IMR-90 (cell line): Measurements from ENCODE around the gene PRDM15.

Source experiments
- BHLHE40 ChIP-seq: fragments of 150-350 bp; IDR thresholded peaks from 2 replicates; pipeline ENCODE4 v1.6.1; 2016; ENCODE audit warnings: mild to moderate bottlenecking, low read depth, low read length
- CHD1 ChIP-seq: IDR thresholded peaks from 2 replicates; pipeline ENCODE4 v1.6.1; 2012; ENCODE audit warnings: low read depth, low read length, improper control_type of control experiment
- ELK1 ChIP-seq: fragments of 150-350 bp; IDR thresholded peaks from 2 replicates; pipeline ENCODE4 v1.6.1; 2016; ENCODE audit warnings: low read depth, mild to moderate bottlenecking, low read length, moderate library complexity, borderline replicate concordance
- MAFK ChIP-seq: IDR thresholded peaks from 2 replicates; pipeline ENCODE4 v1.6.1; 2012; ENCODE audit warnings: low read depth, low read length, improper control_type of control experiment
- MAZ ChIP-seq: IDR thresholded peaks from 2 replicates; pipeline ENCODE4 v1.6.1; 2012; ENCODE audit warnings: low read depth, mild to moderate bottlenecking, low read length, improper control_type of control experiment, moderate library complexity, borderline replicate concordance
- POLR2A ChIP-seq: IDR thresholded peaks from 2 replicates; pipeline ENCODE4 v1.6.1; 2012; ENCODE audit warnings: mild to moderate bottlenecking, low read depth, low read length
- RAD21 ChIP-seq: IDR thresholded peaks from 2 replicates; pipeline ENCODE4 v1.6.1; 2012; ENCODE audit warnings: low read length, improper control_type of control experiment
- RCOR1 ChIP-seq: IDR thresholded peaks from 2 replicates; pipeline ENCODE4 v1.6.1; 2012; ENCODE audit warnings: mild to moderate bottlenecking, low read length, improper control_type of control experiment; ENCODE audit not compliant: insufficient replicate concordance
- SMC3 ChIP-seq: fragments of 150-350 bp; IDR thresholded peaks from 2 replicates; pipeline ENCODE4 v1.6.1; 2016; ENCODE audit warnings: low read depth, mild to moderate bottlenecking, antibody characterized with exemption, low read length, moderate library complexity
- USF2 ChIP-seq: fragments of 150-350 bp; IDR thresholded peaks from 2 replicates; pipeline ENCODE4 v1.6.1; 2017; ENCODE audit warnings: mild to moderate bottlenecking, antibody characterized with exemption, low read length, low read depth
- TF ChIP-seq, protein P1 (sequence below): conservative IDR thresholded peaks from 2 replicates; pipeline ENCODE4 v1.5.1; 2012; ENCODE audit warnings: mild to moderate bottlenecking, low read depth, low read length, improper control_type of control experiment

DNA sequence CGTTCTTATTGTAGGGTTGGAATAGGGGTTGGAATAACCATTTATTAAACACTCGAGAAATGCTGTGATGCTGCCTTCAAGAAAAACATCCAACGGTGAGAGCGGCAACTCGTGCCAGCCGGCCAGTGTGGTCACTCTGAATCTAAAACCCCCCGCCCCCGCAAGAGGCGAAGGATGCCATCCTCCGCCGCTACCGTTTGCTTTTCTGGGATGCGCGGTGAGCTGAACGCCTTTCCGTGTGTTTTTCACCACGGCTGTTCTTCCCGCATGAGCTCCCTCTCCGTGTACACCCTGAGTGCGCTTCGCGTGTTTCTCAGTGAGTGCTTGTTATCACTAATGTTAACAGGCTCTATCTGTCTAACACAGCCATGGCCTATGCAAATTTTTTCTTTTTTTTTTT is 70.3 kb downstream of the PRDM15 start:
- TF ChIP-seq, protein P1, sequence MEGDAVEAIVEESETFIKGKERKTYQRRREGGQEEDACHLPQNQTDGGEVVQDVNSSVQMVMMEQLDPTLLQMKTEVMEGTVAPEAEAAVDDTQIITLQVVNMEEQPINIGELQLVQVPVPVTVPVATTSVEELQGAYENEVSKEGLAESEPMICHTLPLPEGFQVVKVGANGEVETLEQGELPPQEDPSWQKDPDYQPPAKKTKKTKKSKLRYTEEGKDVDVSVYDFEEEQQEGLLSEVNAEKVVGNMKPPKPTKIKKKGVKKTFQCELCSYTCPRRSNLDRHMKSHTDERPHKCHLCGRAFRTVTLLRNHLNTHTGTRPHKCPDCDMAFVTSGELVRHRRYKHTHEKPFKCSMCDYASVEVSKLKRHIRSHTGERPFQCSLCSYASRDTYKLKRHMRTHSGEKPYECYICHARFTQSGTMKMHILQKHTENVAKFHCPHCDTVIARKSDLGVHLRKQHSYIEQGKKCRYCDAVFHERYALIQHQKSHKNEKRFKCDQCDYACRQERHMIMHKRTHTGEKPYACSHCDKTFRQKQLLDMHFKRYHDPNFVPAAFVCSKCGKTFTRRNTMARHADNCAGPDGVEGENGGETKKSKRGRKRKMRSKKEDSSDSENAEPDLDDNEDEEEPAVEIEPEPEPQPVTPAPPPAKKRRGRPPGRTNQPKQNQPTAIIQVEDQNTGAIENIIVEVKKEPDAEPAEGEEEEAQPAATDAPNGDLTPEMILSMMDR: no peak
- TF ChIP-seq RCOR1 (no peak), POLR2A (no peak), ELK1 (no peak), BHLHE40 (no peak), CHD1 (no peak), MAFK (no peak), USF2 (no peak), SMC3 (no peak), RAD21 (no peak), MAZ (no peak)
